Activated CD8-positive, alpha-beta memory T cell treated with anti-CD3 and anti-CD28 coated beads for 36 hours (primary cell): ENCODE results near the gene BCORL1. TPM values are rescaled to one million over a fixed set of nuclear protein-coding genes. Genes with fewer than 3 reads are reported as not detected.

Source experiments
- CTCF ChIA-PET: fragments of 350-600 bp; sonication (Branson Sonifier 250); formaldehyde crosslinking; loops from one replicate; lab custom pipeline; 2021; ENCODE audit warnings: antibody characterized with exemption; lab: Charles Lee
- POLR2A ChIA-PET: fragments of 350-600 bp; sonication (Branson Sonifier 250); formaldehyde crosslinking; loops from one replicate; lab custom pipeline; 2021; ENCODE audit warnings: antibody characterized with exemption; lab: Charles Lee
- total RNA-seq, 2 experiments: library from RNA; stranded (reverse); gene quantifications; one replicate each; pipeline ENCODE4 v1.2.3, GENCODE V29; 2021

Gene BCORL1
- total RNA-seq, 2 experiments from 2014 or later = 11.6 to 12.6 TPM

GRCh38 chrX:130100180-130100579, 117.7 kb downstream of the BCORL1 start:
- POLR2A ChIA-PET = no interaction called here
- CTCF ChIA-PET = interaction anchor here (0.9 kb wide), 1 partner anchor 21 kb away, joined by 3 read pairs; no protein-coding TSS in a partner anchor

GRCh38 chrX:130103605-130104004, 121.2 kb downstream of the BCORL1 start:
- ChIA-PET CTCF (no interaction called here), POLR2A (no interaction called here)

GRCh38 chrX:130105244-130105643, 122.8 kb downstream of the BCORL1 start:
- ChIA-PET CTCF (no interaction called here), POLR2A (interaction anchor here (0.5 to 1.1 kb wide), 2 partner anchors 13 to 66 kb away, joined by 3 to 4 read pairs; no protein-coding TSS in a partner anchor)

GRCh38 chrX:130106071-130106470, 123.6 kb downstream of the BCORL1 start:
- ChIA-PET CTCF (no interaction called here), POLR2A (no interaction called here)

Other genes with a start within 250 kb of the BCORL1 start
- gene XPNPEP2, start 243.7 kb upstream of the BCORL1 start, total RNA-seq = under 1 TPM; 0.23 to 0.32 TPM
- 100 to 1,000 TPM; 129 to 130 TPM for gene SASH3, start 202.7 kb upstream of the BCORL1 start, total RNA-seq
- 10 to 100 TPM; 13.4 TPM for gene ZDHHC9, start 138.7 kb upstream of the BCORL1 start, total RNA-seq
- 10 to 100 TPM; 62.8 to 63.3 TPM for gene UTP14A, start 76.5 kb upstream of the BCORL1 start, total RNA-seq
- gene ELF4, start 127.9 kb downstream of the BCORL1 start, total RNA-seq = 10 to 100 TPM; 21.4 to 22.5 TPM
- 10 to 100 TPM; 56.1 to 58.9 TPM for gene AIFM1, start 183.2 kb downstream of the BCORL1 start, total RNA-seq
- 10 to 100 TPM; 16.4 to 17.3 TPM for gene RAB33A, start 189.3 kb downstream of the BCORL1 start, total RNA-seq